ENCODE data around the gene POU4F1.

The POU4F1 gene

DNA sequence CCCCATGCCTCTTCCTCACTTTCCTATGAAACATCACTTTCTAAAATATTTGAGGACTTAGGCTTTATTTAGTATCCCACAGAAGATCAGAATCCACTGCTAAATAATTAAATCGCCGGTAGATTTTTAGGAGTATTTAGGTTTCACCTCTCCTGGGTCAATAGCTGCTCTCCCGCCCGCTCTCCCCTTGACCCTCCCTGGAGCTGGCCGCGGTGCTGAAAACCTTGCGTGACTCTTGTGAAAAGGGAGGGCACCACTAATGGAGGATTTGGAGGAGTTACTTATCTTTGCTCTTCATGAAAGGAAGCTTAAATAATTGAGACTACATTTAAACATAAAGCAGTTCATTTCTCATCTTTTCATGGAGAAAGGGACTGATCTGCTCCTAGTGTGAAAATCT lies 14.1 kb downstream of the POU4F1 start:
- Histone ChIP-seq H3K4me3 (ENCODE audit: low read depth, low read length) (no peak overlapping the region), H3K36me3 (replicated peaks) (no peaks in the 10 kb centered on the region), H3K27me3 (replicated peaks) (peaks cover 40% of the 10 kb centered on the region), H3K27ac (no peak overlapping the region)
- TF ChIP-seq, protein P1, sequence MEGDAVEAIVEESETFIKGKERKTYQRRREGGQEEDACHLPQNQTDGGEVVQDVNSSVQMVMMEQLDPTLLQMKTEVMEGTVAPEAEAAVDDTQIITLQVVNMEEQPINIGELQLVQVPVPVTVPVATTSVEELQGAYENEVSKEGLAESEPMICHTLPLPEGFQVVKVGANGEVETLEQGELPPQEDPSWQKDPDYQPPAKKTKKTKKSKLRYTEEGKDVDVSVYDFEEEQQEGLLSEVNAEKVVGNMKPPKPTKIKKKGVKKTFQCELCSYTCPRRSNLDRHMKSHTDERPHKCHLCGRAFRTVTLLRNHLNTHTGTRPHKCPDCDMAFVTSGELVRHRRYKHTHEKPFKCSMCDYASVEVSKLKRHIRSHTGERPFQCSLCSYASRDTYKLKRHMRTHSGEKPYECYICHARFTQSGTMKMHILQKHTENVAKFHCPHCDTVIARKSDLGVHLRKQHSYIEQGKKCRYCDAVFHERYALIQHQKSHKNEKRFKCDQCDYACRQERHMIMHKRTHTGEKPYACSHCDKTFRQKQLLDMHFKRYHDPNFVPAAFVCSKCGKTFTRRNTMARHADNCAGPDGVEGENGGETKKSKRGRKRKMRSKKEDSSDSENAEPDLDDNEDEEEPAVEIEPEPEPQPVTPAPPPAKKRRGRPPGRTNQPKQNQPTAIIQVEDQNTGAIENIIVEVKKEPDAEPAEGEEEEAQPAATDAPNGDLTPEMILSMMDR (IDR thresholded peaks at IDR 0.05; ENCODE audit: low read depth, low read length, missing control alignments) = no peak
- in situ Hi-C loops (cut with HindIII; ENCODE audit: low pct_ligation_motif_present, low sequenced_read_pairs) = no loop called here
- no peak for DNase-seq

DNA sequence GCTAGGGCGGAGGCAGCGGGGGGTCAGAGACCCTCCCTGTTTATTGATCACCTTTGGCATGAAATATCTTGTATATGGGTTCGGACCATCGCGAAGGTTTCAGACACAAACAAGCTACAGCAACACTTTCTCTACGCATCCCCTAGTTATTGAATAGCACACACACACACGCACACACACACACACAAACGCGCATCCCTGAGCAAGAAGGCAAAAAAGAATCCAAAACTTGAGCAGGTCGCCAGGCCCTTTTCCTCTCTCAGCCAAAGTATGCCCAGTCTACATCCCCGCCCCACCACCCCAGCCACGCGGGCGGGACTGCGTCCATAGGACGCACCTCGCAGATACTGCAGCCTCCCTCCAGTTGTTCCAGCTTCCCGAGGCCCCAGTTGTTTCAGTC lies 16.0 kb downstream of the POU4F1 start:
- DNase-seq = no peak
- Histone ChIP-seq H3K36me3 (replicated peaks) (no peaks in the 10 kb centered on the region), H3K27me3 (replicated peaks) (peaks cover 22% of the 10 kb centered on the region), H3K4me3 (ENCODE audit: low read depth, low read length) (no peak overlapping the region), H3K27ac (no peak overlapping the region)
- TF ChIP-seq, protein P1 (IDR thresholded peaks at IDR 0.05; ENCODE audit: low read depth, low read length, missing control alignments) = no peak
- in situ Hi-C loops (cut with HindIII; ENCODE audit: low pct_ligation_motif_present, low sequenced_read_pairs) = no loop called here

DNA sequence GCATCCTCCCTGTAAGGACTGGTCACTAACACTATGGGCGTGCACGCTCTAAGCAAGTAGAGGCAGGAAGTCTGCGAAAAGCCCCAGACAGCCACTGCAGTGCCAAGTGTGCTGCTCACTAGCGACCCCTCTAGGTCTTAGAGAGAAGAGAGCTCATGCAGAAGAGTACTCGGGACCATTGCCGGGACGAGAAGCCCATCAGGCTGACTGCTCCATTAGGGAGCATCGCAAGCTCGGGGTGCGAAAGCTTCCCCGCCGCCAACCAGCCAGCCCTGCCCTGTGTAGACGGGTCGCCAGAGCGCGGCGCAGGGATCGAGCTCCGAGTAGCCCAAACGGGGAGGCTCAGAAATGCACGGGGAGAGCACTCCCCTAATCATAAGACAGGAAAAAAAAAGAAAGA lies 16.6 kb downstream of the POU4F1 start:
- Histone ChIP-seq H3K27me3 (replicated peaks) (peaks cover 16% of the 10 kb centered on the region), H3K27ac (no peak overlapping the region), H3K36me3 (replicated peaks) (no peaks in the 10 kb centered on the region), H3K4me3 (ENCODE audit: low read depth, low read length) (no peak overlapping the region)
- in situ Hi-C loops (cut with HindIII; ENCODE audit: low pct_ligation_motif_present, low sequenced_read_pairs) = no loop called here
- TF ChIP-seq, protein P1 (IDR thresholded peaks at IDR 0.05; ENCODE audit: low read depth, low read length, missing control alignments) = peak; percentile 54
- no peak for DNase-seq

DNA sequence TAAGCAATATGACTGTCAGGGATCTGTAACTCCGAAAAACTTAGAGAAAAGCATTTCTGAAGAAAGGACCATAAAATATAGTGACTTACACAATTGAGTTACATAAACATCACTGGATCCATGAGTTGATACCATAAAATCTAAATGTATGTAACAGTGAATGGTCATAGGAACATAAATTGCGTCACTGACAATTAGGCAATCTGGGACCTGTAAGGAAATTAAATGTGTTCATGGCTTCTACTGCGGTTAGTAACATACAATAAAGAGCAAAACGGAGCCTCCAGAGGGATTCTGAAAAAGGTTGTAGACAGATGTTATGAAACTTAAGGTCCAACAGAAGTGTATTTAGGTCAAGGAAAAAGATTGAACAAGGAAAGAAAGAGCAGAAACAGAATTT lies 27.1 kb downstream of the POU4F1 start:
- in situ Hi-C loops (cut with HindIII; ENCODE audit: low pct_ligation_motif_present, low sequenced_read_pairs) = no loop called here
- DNase-seq = no peak

DNA sequence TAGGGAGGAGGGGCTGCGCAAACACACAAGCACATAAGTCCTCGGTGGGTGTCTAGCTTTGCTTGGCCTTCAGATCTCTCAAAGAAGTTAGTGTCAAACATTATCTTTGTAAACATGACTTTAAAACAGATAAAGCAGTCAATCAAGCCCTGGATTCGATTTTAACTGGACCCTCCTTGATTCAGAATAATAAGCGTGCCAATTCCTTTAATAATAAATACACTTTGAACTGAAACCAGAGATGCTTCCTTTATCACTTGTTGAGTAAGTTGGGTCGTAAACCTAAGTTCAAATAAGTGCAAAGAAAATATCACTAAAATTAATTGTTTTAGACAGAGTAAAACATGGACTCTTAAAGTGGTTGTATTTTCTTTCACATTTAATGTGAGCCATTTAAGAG lies 30.9 kb downstream of the POU4F1 start:
- DNase-seq = no peak
- in situ Hi-C loops (cut with HindIII; ENCODE audit: low pct_ligation_motif_present, low sequenced_read_pairs) = no loop called here
- Histone ChIP-seq H3K27me3 (replicated peaks) (no peaks in the 10 kb centered on the region), H3K27ac (no peak overlapping the region), H3K4me3 (ENCODE audit: low read depth, low read length) (no peak overlapping the region), H3K36me3 (replicated peaks) (no peaks in the 10 kb centered on the region)
- TF ChIP-seq, protein P1 (IDR thresholded peaks at IDR 0.05; ENCODE audit: low read depth, low read length, missing control alignments) = no peak

More for the DNA sequence above, 27.1 kb downstream of the POU4F1 start:
- H3K27me3 ChIP-seq (replicated peaks) = no peaks in the 10 kb centered on the region
- H3K27ac ChIP-seq = no peak overlapping the region
- no peak overlapping the region for H3K4me3 ChIP-seq (ENCODE audit: low read depth, low read length)
- TF ChIP-seq, protein P1 (IDR thresholded peaks at IDR 0.05; ENCODE audit: low read depth, low read length, missing control alignments) = no peak
- no peaks in the 10 kb centered on the region for H3K36me3 ChIP-seq (replicated peaks)

DNA sequence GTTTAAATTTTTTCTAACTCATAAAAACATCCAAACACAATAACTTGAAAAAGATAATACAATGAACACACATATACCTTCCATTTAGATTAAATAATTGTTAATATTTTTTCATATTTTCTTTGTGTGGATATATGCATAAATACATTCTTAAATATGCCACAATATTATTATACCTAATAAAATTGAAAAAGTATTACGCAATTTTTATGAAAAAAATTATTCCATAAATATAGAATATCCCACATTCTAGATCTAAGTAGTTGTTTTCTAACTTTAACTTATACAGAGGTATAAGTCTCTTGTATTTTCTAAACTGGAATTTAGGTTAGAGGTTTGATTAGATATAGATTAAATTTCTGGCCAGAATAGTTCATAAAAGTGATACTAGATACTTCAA lies 34.3 kb downstream of the POU4F1 start:
- in situ Hi-C loops (cut with HindIII; ENCODE audit: low pct_ligation_motif_present, low sequenced_read_pairs) = no loop called here
- Histone ChIP-seq H3K27ac (no peak overlapping the region), H3K27me3 (replicated peaks) (no peaks in the 10 kb centered on the region), H3K4me3 (ENCODE audit: low read depth, low read length) (no peak overlapping the region), H3K36me3 (replicated peaks) (no peaks in the 10 kb centered on the region)
- TF ChIP-seq, protein P1 (IDR thresholded peaks at IDR 0.05; ENCODE audit: low read depth, low read length, missing control alignments) = no peak
- DNase-seq = no peak
